CD4-positive, alpha-beta T cell treated with Interleukin-2 at 100 ng/mL for 4 hours (primary cell): Measurements from ENCODE around the gene ASPSCR1.

Source experiments
- DNase-seq: peaks from one replicate; pipeline ENCODE4 v3.0.0-alpha.2; 2020; ENCODE audit warnings: low spot score

Gene ASPSCR1

GRCh38 chr17:82055023-82055964, 77.9 kb downstream of the ASPSCR1 start:
- DNase-seq, result no peak

- no peak for DNase-seq
These were observed 78.7 kb downstream of the ASPSCR1 start for GRCh38 chr17:82055965-82056728.

GRCh38 chr17:82056729-82057621, 79.5 kb downstream of the ASPSCR1 start:
- no peak for DNase-seq

GRCh38 chr17:82058230-82058854, 80.9 kb downstream of the ASPSCR1 start:
- DNase-seq, result no peak

- no peak for DNase-seq
These were observed 81.4 kb downstream of the ASPSCR1 start for GRCh38 chr17:82058855-82059249.

GRCh38 chr17:82059272-82060000, 82.0 kb downstream of the ASPSCR1 start:
- DNase-seq, result no peak

- DNase-seq, result no peak
These were observed 82.6 kb downstream of the ASPSCR1 start for GRCh38 chr17:82060001-82060380.

GRCh38 chr17:82060614-82061013, 83.2 kb downstream of the ASPSCR1 start:
- no peak for DNase-seq

GRCh38 chr17:82061047-82061925, 83.9 kb downstream of the ASPSCR1 start:
- no peak for DNase-seq

- no peak for DNase-seq
These were observed 84.9 kb downstream of the ASPSCR1 start for GRCh38 chr17:82062076-82062983.

- DNase-seq, result no peak
These were observed 85.5 kb downstream of the ASPSCR1 start for GRCh38 chr17:82062984-82063368.

- DNase-seq, result no peak
These were observed 86.3 kb downstream of the ASPSCR1 start for GRCh38 chr17:82063424-82064415.

GRCh38 chr17:82064433-82065192, 87.2 kb downstream of the ASPSCR1 start:
- DNase-seq, result no peak

- DNase-seq, result no peak
These were observed 87.8 kb downstream of the ASPSCR1 start for GRCh38 chr17:82065193-82065637.

- peak; percentile 70 for DNase-seq
These were observed 88.3 kb downstream of the ASPSCR1 start, which contains the start of gene DUS1L for GRCh38 chr17:82065638-82066303. TSS of gene DUS1L (minus strand) at chr17:82065804. CDS start at chr17:82065059, 745 bp downstream.
